ENCODE measurements around the gene RIF1.

Gene RIF1

GRCh38 chr2:151423760-151424159, 14.1 kb downstream of the RIF1 start:
- ChIA-PET CTCF (no interaction called here), POLR2A (no interaction called here)
- Histone ChIP-seq H3K9me3 (ENCODE audit: control insufficient read depth, insufficient read depth, low read depth, low read length) (no peaks in the 10 kb centered on the region), H3K27ac (ENCODE audit: extremely low read depth, low read depth, low read length) (no peak overlapping the region), H3K36me3 (ENCODE audit: control insufficient read depth in 2 of 2, insufficient read depth in 1 of 2, low read length in 2 of 2) (peaks cover 89 to 93% of the 10 kb centered on the region in 2 experiments), H3K4me1 (ENCODE audit: control insufficient read depth, insufficient read depth, low read length) (no peaks in the 10 kb centered on the region), H3K4me3 (ENCODE audit: low read depth, low read length) (no peak overlapping the region)
- TF ChIP-seq ZNF362 (tag by site-specific recombination; IDR thresholded peaks at IDR 0.05), result no peak
- no peak for TF ChIP-seq ZBTB6 (tag by site-specific recombination; IDR thresholded peaks at IDR 0.05)
- TF ChIP-seq ZFP3 (tag by site-specific recombination; IDR thresholded peaks at IDR 0.05; ENCODE audit: low read depth), result no peak
- TF ChIP-seq ZEB2 (tag by site-specific recombination; IDR thresholded peaks at IDR 0.05), result no peak
- TF ChIP-seq ZNF670 (tag by site-specific recombination; IDR thresholded peaks at IDR 0.05; ENCODE audit: low read depth), result no peak
- no peak for TF ChIP-seq ZNF843 (tag by site-specific recombination; IDR thresholded peaks at IDR 0.05)
- no peak for TF ChIP-seq ZBTB7A (tag by site-specific recombination; IDR thresholded peaks at IDR 0.05; ENCODE audit: low read depth)
- no peak for TF ChIP-seq ZNF449 (tag by site-specific recombination; IDR thresholded peaks at IDR 0.05)

- POLR2A ChIA-PET, result interaction anchor here (0.9 kb wide), 1 partner anchor 10 kb away, joined by 3 read pairs; no protein-coding TSS in a partner anchor
- CTCF ChIA-PET, result interaction anchor here (0.5 to 1.4 kb wide), 10 partner anchors 10 to 269 kb away, joined by 3 to 12 read pairs (median 3); no protein-coding TSS in a partner anchor
Observed at GRCh38 chr2:151437630-151438029, 27.9 kb downstream of the RIF1 start.

More at GRCh38 chr2:151437630-151438029, 27.9 kb downstream of the RIF1 start:
- no peak overlapping the region for H3K4me3 ChIP-seq (ENCODE audit: low read depth, low read length)
- peaks cover 96 to 97% of the 10 kb centered on the region in 2 experiments for H3K36me3 ChIP-seq (ENCODE audit: control insufficient read depth in 2 of 2, insufficient read depth in 1 of 2, low read length in 2 of 2)
- H3K4me1 ChIP-seq (ENCODE audit: control insufficient read depth, insufficient read depth, low read length), result no peaks in the 10 kb centered on the region
- H3K9me3 ChIP-seq (ENCODE audit: control insufficient read depth, insufficient read depth, low read depth, low read length), result no peaks in the 10 kb centered on the region
- H3K27ac ChIP-seq (ENCODE audit: extremely low read depth, low read depth, low read length), result no peak overlapping the region
- no peak for TF ChIP-seq KLF1 (tag by site-specific recombination; IDR thresholded peaks at IDR 0.05)
- no peak for TF ChIP-seq AEBP2 (tag by site-specific recombination; IDR thresholded peaks at IDR 0.05; ENCODE audit: borderline replicate concordance)
- no peak for TF ChIP-seq FEZF1 (tag by site-specific recombination; IDR thresholded peaks at IDR 0.05)
- no peak for TF ChIP-seq ZNF280D (tag by site-specific recombination; IDR thresholded peaks at IDR 0.05)
- no peak for TF ChIP-seq ZBTB11 (tag by site-specific recombination; conservative IDR thresholded peaks at IDR 0.05; ENCODE audit: low read depth)
- no peak for TF ChIP-seq ZFHX2 (tag by site-specific recombination; conservative IDR thresholded peaks at IDR 0.05)
- TF ChIP-seq SETDB1 (IDR thresholded peaks at IDR 0.05; ENCODE audit: insufficient read length, low read length), result no peak
- TF ChIP-seq TCF7L2 (IDR thresholded peaks at IDR 0.05; ENCODE audit: borderline replicate concordance, low read depth, low read length), result no peak
- TF ChIP-seq ZNF645 (tag by site-specific recombination; IDR thresholded peaks at IDR 0.05), result no peak
- no peak for TF ChIP-seq HOXC10 (CRISPR knock-in tag; IDR thresholded peaks at IDR 0.05)
- TF ChIP-seq GFI1B (tag by site-specific recombination; IDR thresholded peaks at IDR 0.05), result no peak

Data from HEK293 (cell line).